HCT116 (cell line): ENCODE results near the gene MLX. TPM values are rescaled to one million over a fixed set of nuclear protein-coding genes. Genes with fewer than 3 reads are reported as not detected.

Experiments
- ATAC-seq: fragments of 200-7000 bp; cut with Tn5 transposase; 2 replicates; pipeline ENCODE4 v1.9.1; 2020; ENCODE audit warnings: mild to moderate bottlenecking, moderate library complexity
- BruUV-seq: library from RNA; stranded (reverse); fragments of 400-500 nt; replicated peaks from 2 replicates; lab custom pipeline; 2021; lab: Mats Ljungman, UMichigan
- CTCF ChIA-PET: fragments of 300-600 bp; sonication (Branson Sonifier 250); formaldehyde crosslinking; loops from one replicate; lab custom pipeline; 2021; ENCODE audit warnings: antibody characterized with exemption; lab: Charles Lee
- POLR2A ChIA-PET: fragments of 300-600, 350-600 bp; sonication (Branson Sonifier 250); formaldehyde crosslinking; loops from one replicate; lab custom pipeline; 2021; ENCODE audit warnings: antibody characterized with exemption; lab: Charles Lee
- RAD21 ChIA-PET, 2 experiments: fragments of 300-600 bp; sonication (Branson Sonifier 250); formaldehyde crosslinking; loops; one replicate each; lab custom pipeline; 2023; ENCODE audit warnings: low total read pairs in 2 of 2; ENCODE audit not compliant: uncharacterized antibody in 2 of 2, unreplicated experiment in 2 of 2, low non-redundant PET in 1 of 2; lab: Charles Lee
- DNase-seq: peaks from one replicate; pipeline ENCODE4 v3.0.0-alpha.2; 2010; ENCODE audit warnings: low read depth, low spot score
- H2AFZ ChIP-seq: fragments of 200-600 bp; shearing (Covaris generic), sonication (generic); 2 replicates; pipeline ENCODE4 v1.6.1; 2017; ENCODE audit warnings: low read depth, mixed run types, mixed read lengths, antibody characterized with exemption, low read length; ENCODE audit not compliant: poor library complexity, severe bottlenecking
- H3K27ac ChIP-seq: 2 replicates; pipeline ENCODE4 v1.5.1; 2012; ENCODE audit warnings: low read depth, low read length
- H3K27me3 ChIP-seq: fragments of 200-600 bp; sonication (generic); 2 replicates; pipeline ENCODE4 v1.6.1; 2016; ENCODE audit warnings: mixed run types, low read length, mixed read lengths; ENCODE audit not compliant: insufficient read depth
- H3K36me3 ChIP-seq, 2 experiments: fragments of 200-500 bp in 1 of 2; fragments of 200-600 bp in 1 of 2; sonication (Bioruptor generic) in 1 of 2; sonication (generic) in 1 of 2; 2 replicates each; pipeline versions ENCODE4 v1.5.1 to v1.6.1; 2014 to 2016; ENCODE audit warnings: low read length in 2 of 2, inconsistent platforms in 1 of 2, mixed read lengths in 1 of 2, mixed run types in 1 of 2; ENCODE audit not compliant: insufficient read depth in 2 of 2, control insufficient read depth in 1 of 2
- H3K4me1 ChIP-seq, 2 experiments: fragments of 200-600 bp in 1 of 2; sonication (generic) in 1 of 2; 2 replicates each; pipeline versions ENCODE4 v1.5.1 to v1.6.1; 2012 to 2017; ENCODE audit warnings: low read length in 2 of 2, inconsistent platforms in 1 of 2, mild to moderate bottlenecking in 1 of 2, mixed read lengths in 1 of 2, mixed run types in 1 of 2, moderate library complexity in 1 of 2; ENCODE audit not compliant: insufficient read depth in 2 of 2, control insufficient read depth in 1 of 2
- H3K4me2 ChIP-seq: fragments of 200-600 bp; sonication (generic); 2 replicates; pipeline ENCODE4 v1.6.1; 2017; ENCODE audit warnings: mixed run types, low read length, mixed read lengths
- H3K4me3 ChIP-seq, 2 experiments: fragments of 200-600 bp in 1 of 2; sonication (generic) in 1 of 2; replicated peaks in 1 of 2; 2 replicates each; pipeline ENCODE4 v1.5.1; 2011 to 2016; ENCODE audit warnings: low read length in 2 of 2, control low read depth in 1 of 2, low read depth in 1 of 2, mild to moderate bottlenecking in 1 of 2, mixed read lengths in 1 of 2, mixed run types in 1 of 2
- H3K79me2 ChIP-seq: fragments of 200-600 bp; sonication (generic); 2 replicates; pipeline ENCODE4 v1.6.1; 2017; ENCODE audit warnings: mild to moderate bottlenecking, mixed run types, low read length, moderate library complexity, mixed read lengths; ENCODE audit not compliant: insufficient read depth
- H3K9ac ChIP-seq: fragments of 200-600 bp; sonication (generic); 2 replicates; pipeline ENCODE4 v1.6.1; 2016; ENCODE audit warnings: low read length, mixed read lengths
- H3K9me2 ChIP-seq: fragments of 200-600 bp; sonication (generic), shearing (Covaris generic); 2 replicates; pipeline ENCODE4 v1.6.1; 2017; ENCODE audit warnings: mixed run types, mild to moderate bottlenecking, moderate library complexity; ENCODE audit not compliant: insufficient read depth
- H3K9me3 ChIP-seq, 2 experiments: fragments of 200-500 bp in 1 of 2; fragments of 200-600 bp in 1 of 2; sonication (Bioruptor generic) in 1 of 2; sonication (generic) in 1 of 2; 2 replicates each; pipeline ENCODE4 v1.6.1; 2014 to 2017; ENCODE audit warnings: low read length in 2 of 2, mixed read lengths in 2 of 2, inconsistent platforms in 1 of 2, low read depth in 1 of 2, mild to moderate bottlenecking in 1 of 2, mixed run types in 1 of 2, moderate library complexity in 1 of 2; ENCODE audit not compliant: control insufficient read depth in 1 of 2, insufficient read depth in 1 of 2
- H4K20me1 ChIP-seq: fragments of 200-600 bp; sonication (generic), shearing (Covaris generic); 2 replicates; pipeline ENCODE4 v1.6.1; 2017; ENCODE audit warnings: mixed run types, mild to moderate bottlenecking, moderate library complexity; ENCODE audit not compliant: insufficient read depth
- CEBPB ChIP-seq: IDR thresholded peaks from 2 replicates; pipeline ENCODE4 v1.6.1; 2012; ENCODE audit warnings: low read depth
- EGR1 ChIP-seq: IDR thresholded peaks from 2 replicates; pipeline ENCODE4 v1.6.1; 2012; ENCODE audit warnings: low read depth
- EZH2 ChIP-seq: fragments of 200-600 bp; sonication (generic); IDR thresholded peaks from 2 replicates; pipeline ENCODE4 v1.6.1; 2017; ENCODE audit warnings: antibody characterized with exemption, mixed run types
- JUND ChIP-seq: IDR thresholded peaks from 2 replicates; pipeline ENCODE4 v1.6.1; 2012
- MAX ChIP-seq: IDR thresholded peaks from 2 replicates; pipeline ENCODE4 v1.6.1; 2012
- POLR2A ChIP-seq: IDR thresholded peaks from 2 replicates; pipeline ENCODE4 v1.7.0; 2011; ENCODE audit warnings: borderline replicate concordance; ENCODE audit not compliant: insufficient read depth, insufficient read length; ENCODE audit errors: extremely low read depth
- SIN3A ChIP-seq: IDR thresholded peaks from 2 replicates; pipeline ENCODE4 v1.6.1; 2012; ENCODE audit warnings: low read depth
- SP1 ChIP-seq: IDR thresholded peaks from 2 replicates; pipeline ENCODE4 v1.6.1; 2012; ENCODE audit warnings: low read depth
- YY1 ChIP-seq: IDR thresholded peaks from 2 replicates; pipeline ENCODE4 v1.6.1; 2011; ENCODE audit warnings: low read length, low read depth, moderate library complexity, mild to moderate bottlenecking; ENCODE audit not compliant: insufficient replicate concordance; ENCODE audit errors: extremely low read depth
- ZNF274 ChIP-seq: fragments of 200-500 bp; sonication (Bioruptor generic); IDR thresholded peaks from 2 replicates; pipeline ENCODE4 v1.6.1; 2014; ENCODE audit warnings: mild to moderate bottlenecking, low read depth, low read length, inconsistent platforms
- intact Hi-C: fragments of 100-400 bp; cut with micrococcal nuclease; formaldehyde crosslinking; loops from 2 replicates; pipeline ENCODE4 v1.10.0; 2022
- total RNA-seq: library from RNA; stranded (reverse); gene quantifications from one replicate; pipeline ENCODE4 v1.2.1, GENCODE V29; 2021; ENCODE audit not compliant: unreplicated experiment
- TF ChIP-seq, protein P1 (sequence below): IDR thresholded peaks from 2 replicates; pipeline ENCODE4 v1.6.1; 2012
- TF ChIP-seq, protein P2 (sequence below), 3 experiments: fragments of 200-600 bp in 1 of 3; sonication (generic) in 1 of 3; IDR thresholded peaks in 2 of 3; conservative IDR thresholded peaks in 1 of 3; 2 replicates each; pipeline ENCODE4 v1.5.1; 2012 to 2017; ENCODE audit warnings: low read depth in 2 of 3, low read length in 2 of 3, antibody characterized with exemption in 1 of 3, borderline replicate concordance in 1 of 3, control low read depth in 1 of 3, mild to moderate bottlenecking in 1 of 3, mixed read lengths in 1 of 3, mixed run types in 1 of 3, moderate library complexity in 1 of 3; ENCODE audit not compliant: insufficient read depth in 1 of 3

MLX gene
- total RNA-seq, 1 experiment from 2014 or later: 47.9 TPM

DNA sequence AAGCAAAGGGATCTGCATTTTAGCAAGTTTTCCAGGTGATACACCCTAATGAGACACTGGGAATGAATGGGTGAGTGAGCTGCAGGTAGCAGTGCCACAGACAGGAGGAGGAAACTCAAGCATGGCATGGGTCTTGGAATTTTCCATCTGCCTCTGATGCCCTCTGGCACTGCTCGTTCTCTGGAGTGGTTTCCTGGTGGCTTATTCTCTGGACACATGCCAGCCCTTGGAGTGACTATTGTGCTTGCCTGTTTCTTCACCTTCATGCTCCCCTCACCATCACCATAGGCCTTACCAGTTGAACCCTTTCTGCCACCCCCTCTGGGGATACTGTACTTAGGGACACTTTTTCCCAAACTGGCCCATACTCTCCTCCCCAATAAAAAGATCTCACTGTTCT is 3.4 kb upstream of the MLX start:
- peak overlapping the region; percentile 99 for H3K9ac ChIP-seq
- intact Hi-C loops: no loop called here
- no TSS peak for BruUV-seq
- RAD21 ChIA-PET: no interaction called here
- TF ChIP-seq SP1 (no peak), SIN3A (0 out of 2 replicates have a peak, but pooled peaks have one; percentile 3), CEBPB (no peak), POLR2A (no peak)
- TF ChIP-seq, protein P1, sequence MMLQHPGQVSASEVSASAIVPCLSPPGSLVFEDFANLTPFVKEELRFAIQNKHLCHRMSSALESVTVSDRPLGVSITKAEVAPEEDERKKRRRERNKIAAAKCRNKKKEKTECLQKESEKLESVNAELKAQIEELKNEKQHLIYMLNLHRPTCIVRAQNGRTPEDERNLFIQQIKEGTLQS: no peak
- peaks cover 43% of the 10 kb centered on the region for H3K79me2 ChIP-seq
- peaks cover 11 to 29% of the 10 kb centered on the region in 2 experiments; a peak in 3 of 4 replicates for H3K36me3 ChIP-seq
- no peaks in the 10 kb centered on the region for H4K20me1 ChIP-seq
- peak overlapping the region; percentile 99 for H3K4me2 ChIP-seq
- H3K9me3 ChIP-seq: no peaks in the 10 kb centered on the region
- no peaks in the 10 kb centered on the region for H3K9me2 ChIP-seq
- H2AFZ ChIP-seq: no peak overlapping the region
- no peaks in the 10 kb centered on the region for H3K27me3 ChIP-seq
- ATAC-seq (no peak), DNase-seq (no peak)
- CTCF ChIA-PET: no interaction called here
- peak overlapping the region; percentile 89 for H3K27ac ChIP-seq
- H3K4me1 ChIP-seq: peaks cover 30 to 58% of the 10 kb centered on the region in 2 experiments
- peak overlapping the region; percentile 99 to 100 for H3K4me3 ChIP-seq
- POLR2A ChIA-PET: no interaction called here

GRCh38 chr17:42563950-42564349 is 3.0 kb upstream of the MLX start:
- ChIA-PET CTCF (no interaction called here), RAD21 (no interaction called here), POLR2A (no interaction called here)
- TF ChIP-seq CEBPB: no peak
- no peak for TF ChIP-seq POLR2A
- TF ChIP-seq EZH2: no peak
- no peak for TF ChIP-seq EGR1
- no peak for TF ChIP-seq MAX
- TF ChIP-seq ZNF274: no peak
- TF ChIP-seq YY1: no peak
- TF ChIP-seq JUND: no peak
- TF ChIP-seq, protein P2, sequence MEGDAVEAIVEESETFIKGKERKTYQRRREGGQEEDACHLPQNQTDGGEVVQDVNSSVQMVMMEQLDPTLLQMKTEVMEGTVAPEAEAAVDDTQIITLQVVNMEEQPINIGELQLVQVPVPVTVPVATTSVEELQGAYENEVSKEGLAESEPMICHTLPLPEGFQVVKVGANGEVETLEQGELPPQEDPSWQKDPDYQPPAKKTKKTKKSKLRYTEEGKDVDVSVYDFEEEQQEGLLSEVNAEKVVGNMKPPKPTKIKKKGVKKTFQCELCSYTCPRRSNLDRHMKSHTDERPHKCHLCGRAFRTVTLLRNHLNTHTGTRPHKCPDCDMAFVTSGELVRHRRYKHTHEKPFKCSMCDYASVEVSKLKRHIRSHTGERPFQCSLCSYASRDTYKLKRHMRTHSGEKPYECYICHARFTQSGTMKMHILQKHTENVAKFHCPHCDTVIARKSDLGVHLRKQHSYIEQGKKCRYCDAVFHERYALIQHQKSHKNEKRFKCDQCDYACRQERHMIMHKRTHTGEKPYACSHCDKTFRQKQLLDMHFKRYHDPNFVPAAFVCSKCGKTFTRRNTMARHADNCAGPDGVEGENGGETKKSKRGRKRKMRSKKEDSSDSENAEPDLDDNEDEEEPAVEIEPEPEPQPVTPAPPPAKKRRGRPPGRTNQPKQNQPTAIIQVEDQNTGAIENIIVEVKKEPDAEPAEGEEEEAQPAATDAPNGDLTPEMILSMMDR (IDR thresholded peaks at IDR 0.05 in 2 of 3, conservative IDR thresholded peaks at IDR 0.05 in 1 of 3; ENCODE audit: borderline replicate concordance in 1 of 3, insufficient read depth in 1 of 3, low read depth in 2 of 3, low read length in 2 of 3): no peak
- no peak for TF ChIP-seq SP1
- Histone ChIP-seq H3K27ac (peak overlapping the region; percentile 89), H4K20me1 (no peaks in the 10 kb centered on the region), H3K4me1 (peaks cover 30 to 58% of the 10 kb centered on the region in 2 experiments), H2AFZ (no peak overlapping the region), H3K4me3 (peak overlapping the region; percentile 99 to 100), H3K4me2 (peak overlapping the region; percentile 99), H3K27me3 (no peaks in the 10 kb centered on the region), H3K9me3 (no peaks in the 10 kb centered on the region), H3K9ac (peak overlapping the region; percentile 99), H3K9me2 (no peaks in the 10 kb centered on the region), H3K79me2 (peaks cover 47% of the 10 kb centered on the region), H3K36me3 (peaks cover 15 to 33% of the 10 kb centered on the region in 2 experiments)
- intact Hi-C loops: no loop called here
- no TSS peak for BruUV-seq
- ATAC-seq (no peak), DNase-seq (no peak)
